WTC11 (cell line): ENCODE data around the gene RPS18.

Experiments
- CREB1 ChIP-seq: sonication (generic); formaldehyde crosslinking; IDR thresholded peaks from 2 replicates; pipeline ENCODE4 v1.8.0; 2023; ENCODE audit warnings: mild to moderate bottlenecking, missing genetic modification reagents
- CREM ChIP-seq: sonication (generic); formaldehyde crosslinking; IDR thresholded peaks from 2 replicates; pipeline ENCODE4 v1.8.1; 2022; ENCODE audit warnings: mild to moderate bottlenecking, missing genetic modification reagents, moderate library complexity
- FOXP4 ChIP-seq: sonication (generic); formaldehyde crosslinking; IDR thresholded peaks from 2 replicates; pipeline ENCODE4 v1.8.0; 2022; ENCODE audit warnings: mild to moderate bottlenecking, missing genetic modification reagents
- KAT7 ChIP-seq: sonication (generic); formaldehyde crosslinking; IDR thresholded peaks from 2 replicates; pipeline ENCODE4 v1.8.1; 2023; ENCODE audit warnings: missing genetic modification reagents, mild to moderate bottlenecking, borderline replicate concordance
- SP1 ChIP-seq: sonication (generic); formaldehyde crosslinking; conservative IDR thresholded peaks from 2 replicates; pipeline ENCODE4 v1.8.1; 2022; ENCODE audit warnings: missing genetic modification reagents
- TCF7 ChIP-seq: sonication (generic); formaldehyde crosslinking; IDR thresholded peaks from 2 replicates; pipeline ENCODE4 v1.8.0; 2022; ENCODE audit warnings: mild to moderate bottlenecking, low read depth, missing genetic modification reagents, moderate library complexity
- USF1 ChIP-seq: sonication (generic); formaldehyde crosslinking; IDR thresholded peaks from 2 replicates; pipeline ENCODE4 v1.8.0; 2022; ENCODE audit warnings: mild to moderate bottlenecking, missing genetic modification reagents
- ZNF121 ChIP-seq: sonication (generic); formaldehyde crosslinking; IDR thresholded peaks from 2 replicates; pipeline ENCODE4 v1.8.0; 2023; ENCODE audit warnings: missing genetic modification reagents
- ZNF263 ChIP-seq: sonication (generic); formaldehyde crosslinking; IDR thresholded peaks from 2 replicates; pipeline ENCODE4 v1.8.1; 2022; ENCODE audit warnings: low read depth, mild to moderate bottlenecking, moderate library complexity, missing genetic modification reagents
- TF ChIP-seq, protein P1 (sequence below): fragments of 200-600 bp; IDR thresholded peaks from 2 replicates; pipeline ENCODE4 v1.8.0; 2022; ENCODE audit warnings: antibody characterized with exemption
- TF ChIP-seq, protein P2 (sequence below): sonication (generic); formaldehyde crosslinking; IDR thresholded peaks from 2 replicates; pipeline ENCODE4 v1.8.1; 2022; ENCODE audit warnings: low read depth, missing genetic modification reagents, borderline replicate concordance
- TF ChIP-seq, protein P3 (sequence below): fragments of 250-450 bp; sonication (Bioruptor Pico); IDR thresholded peaks from 2 replicates; pipeline ENCODE4 v1.9.0; 2021; ENCODE audit warnings: mild to moderate bottlenecking, borderline replicate concordance
- TF ChIP-seq, protein P4 (sequence below): sonication (generic); formaldehyde crosslinking; IDR thresholded peaks from 2 replicates; pipeline ENCODE4 v1.8.0; 2022; ENCODE audit warnings: mild to moderate bottlenecking, missing genetic modification reagents

GRCh38 chr6:33317669-33318425 lies 46.0 kb downstream of the RPS18 start, which contains the start of gene ZBTB22:
- no peak for TF ChIP-seq TCF7 (CRISPR knock-in tag)
- no peak for TF ChIP-seq FOXP4 (CRISPR knock-in tag)
- TF ChIP-seq, protein P1, sequence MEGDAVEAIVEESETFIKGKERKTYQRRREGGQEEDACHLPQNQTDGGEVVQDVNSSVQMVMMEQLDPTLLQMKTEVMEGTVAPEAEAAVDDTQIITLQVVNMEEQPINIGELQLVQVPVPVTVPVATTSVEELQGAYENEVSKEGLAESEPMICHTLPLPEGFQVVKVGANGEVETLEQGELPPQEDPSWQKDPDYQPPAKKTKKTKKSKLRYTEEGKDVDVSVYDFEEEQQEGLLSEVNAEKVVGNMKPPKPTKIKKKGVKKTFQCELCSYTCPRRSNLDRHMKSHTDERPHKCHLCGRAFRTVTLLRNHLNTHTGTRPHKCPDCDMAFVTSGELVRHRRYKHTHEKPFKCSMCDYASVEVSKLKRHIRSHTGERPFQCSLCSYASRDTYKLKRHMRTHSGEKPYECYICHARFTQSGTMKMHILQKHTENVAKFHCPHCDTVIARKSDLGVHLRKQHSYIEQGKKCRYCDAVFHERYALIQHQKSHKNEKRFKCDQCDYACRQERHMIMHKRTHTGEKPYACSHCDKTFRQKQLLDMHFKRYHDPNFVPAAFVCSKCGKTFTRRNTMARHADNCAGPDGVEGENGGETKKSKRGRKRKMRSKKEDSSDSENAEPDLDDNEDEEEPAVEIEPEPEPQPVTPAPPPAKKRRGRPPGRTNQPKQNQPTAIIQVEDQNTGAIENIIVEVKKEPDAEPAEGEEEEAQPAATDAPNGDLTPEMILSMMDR = no peak
- peak; percentile 69 for TF ChIP-seq ZNF121 (CRISPR knock-in tag)
- TF ChIP-seq USF1 (CRISPR knock-in tag) = no peak
- no peak for TF ChIP-seq KAT7 (CRISPR knock-in tag)
- TF ChIP-seq CREM (CRISPR knock-in tag) = no peak
- TF ChIP-seq ZNF263 (CRISPR knock-in tag) = no peak
- TF ChIP-seq, protein P2, sequence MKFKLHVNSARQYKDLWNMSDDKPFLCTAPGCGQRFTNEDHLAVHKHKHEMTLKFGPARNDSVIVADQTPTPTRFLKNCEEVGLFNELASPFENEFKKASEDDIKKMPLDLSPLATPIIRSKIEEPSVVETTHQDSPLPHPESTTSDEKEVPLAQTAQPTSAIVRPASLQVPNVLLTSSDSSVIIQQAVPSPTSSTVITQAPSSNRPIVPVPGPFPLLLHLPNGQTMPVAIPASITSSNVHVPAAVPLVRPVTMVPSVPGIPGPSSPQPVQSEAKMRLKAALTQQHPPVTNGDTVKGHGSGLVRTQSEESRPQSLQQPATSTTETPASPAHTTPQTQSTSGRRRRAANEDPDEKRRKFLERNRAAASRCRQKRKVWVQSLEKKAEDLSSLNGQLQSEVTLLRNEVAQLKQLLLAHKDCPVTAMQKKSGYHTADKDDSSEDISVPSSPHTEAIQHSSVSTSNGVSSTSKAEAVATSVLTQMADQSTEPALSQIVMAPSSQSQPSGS = no peak
- 0 out of 2 replicates have a peak, but pooled peaks have one; percentile 53 for TF ChIP-seq SP1 (CRISPR knock-in tag)
- no peak for TF ChIP-seq CREB1
- TF ChIP-seq, protein P3, sequence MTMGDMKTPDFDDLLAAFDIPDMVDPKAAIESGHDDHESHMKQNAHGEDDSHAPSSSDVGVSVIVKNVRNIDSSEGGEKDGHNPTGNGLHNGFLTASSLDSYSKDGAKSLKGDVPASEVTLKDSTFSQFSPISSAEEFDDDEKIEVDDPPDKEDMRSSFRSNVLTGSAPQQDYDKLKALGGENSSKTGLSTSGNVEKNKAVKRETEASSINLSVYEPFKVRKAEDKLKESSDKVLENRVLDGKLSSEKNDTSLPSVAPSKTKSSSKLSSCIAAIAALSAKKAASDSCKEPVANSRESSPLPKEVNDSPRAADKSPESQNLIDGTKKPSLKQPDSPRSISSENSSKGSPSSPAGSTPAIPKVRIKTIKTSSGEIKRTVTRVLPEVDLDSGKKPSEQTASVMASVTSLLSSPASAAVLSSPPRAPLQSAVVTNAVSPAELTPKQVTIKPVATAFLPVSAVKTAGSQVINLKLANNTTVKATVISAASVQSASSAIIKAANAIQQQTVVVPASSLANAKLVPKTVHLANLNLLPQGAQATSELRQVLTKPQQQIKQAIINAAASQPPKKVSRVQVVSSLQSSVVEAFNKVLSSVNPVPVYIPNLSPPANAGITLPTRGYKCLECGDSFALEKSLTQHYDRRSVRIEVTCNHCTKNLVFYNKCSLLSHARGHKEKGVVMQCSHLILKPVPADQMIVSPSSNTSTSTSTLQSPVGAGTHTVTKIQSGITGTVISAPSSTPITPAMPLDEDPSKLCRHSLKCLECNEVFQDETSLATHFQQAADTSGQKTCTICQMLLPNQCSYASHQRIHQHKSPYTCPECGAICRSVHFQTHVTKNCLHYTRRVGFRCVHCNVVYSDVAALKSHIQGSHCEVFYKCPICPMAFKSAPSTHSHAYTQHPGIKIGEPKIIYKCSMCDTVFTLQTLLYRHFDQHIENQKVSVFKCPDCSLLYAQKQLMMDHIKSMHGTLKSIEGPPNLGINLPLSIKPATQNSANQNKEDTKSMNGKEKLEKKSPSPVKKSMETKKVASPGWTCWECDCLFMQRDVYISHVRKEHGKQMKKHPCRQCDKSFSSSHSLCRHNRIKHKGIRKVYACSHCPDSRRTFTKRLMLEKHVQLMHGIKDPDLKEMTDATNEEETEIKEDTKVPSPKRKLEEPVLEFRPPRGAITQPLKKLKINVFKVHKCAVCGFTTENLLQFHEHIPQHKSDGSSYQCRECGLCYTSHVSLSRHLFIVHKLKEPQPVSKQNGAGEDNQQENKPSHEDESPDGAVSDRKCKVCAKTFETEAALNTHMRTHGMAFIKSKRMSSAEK (CRISPR knock-in tag) = no peak
- TF ChIP-seq, protein P4, sequence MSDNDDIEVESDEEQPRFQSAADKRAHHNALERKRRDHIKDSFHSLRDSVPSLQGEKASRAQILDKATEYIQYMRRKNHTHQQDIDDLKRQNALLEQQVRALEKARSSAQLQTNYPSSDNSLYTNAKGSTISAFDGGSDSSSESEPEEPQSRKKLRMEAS (CRISPR knock-in tag) = no peak
